22Rv1 (cell line): ENCODE measurements around the gene PYHIN1.

Source experiments
- CTCF ChIP-seq: fragments of 450-650 bp; IDR thresholded peaks from 2 replicates; pipeline ENCODE4 v1.5.1; 2017; ENCODE audit warnings: mild to moderate bottlenecking
- ZFX ChIP-seq: fragments of 450-650 bp; IDR thresholded peaks from 2 replicates; pipeline ENCODE4 v1.6.1; 2017; ENCODE audit warnings: antibody characterized with exemption, borderline replicate concordance

- TF ChIP-seq CTCF (no peak), ZFX (no peak)
These were observed 58.1 kb downstream of the PYHIN1 start for GRCh38 chr1:158989424-158989823.
